ENCODE data around the gene CFLAR. TPM values are rescaled to one million over a fixed set of nuclear protein-coding genes. Genes with fewer than 3 reads are reported as not detected.
A peak's percentile ranks its signal among the peaks of the same experiment; 100 is the strongest.
"Not testable (repeated sequence)": the region's sequence is repeated elsewhere in the genome, so short reads cannot be mapped to it uniquely, and the experiment has no call there.

The CFLAR gene
- total RNA-seq, 3 donors from 2014 or later (not counting 1 experiment from before 2014, with no cell fraction given) = 415 to 542 (median 445) TPM

- peaks cover 73% of the 10 kb centered on the region for H3K36me3 ChIP-seq (ENCODE audit: control insufficient read depth, insufficient read depth, low read length)
- Mint-ChIP-seq H3K4me3 (no peak overlapping the region), H3K4me1 (peaks cover 40 to 42% of the 10 kb centered on the region in 2 donors), H3K27me3 (ENCODE audit: low read depth in 2 of 2) (no peaks in the 10 kb centered on the region), H3K9me3 (no peaks in the 10 kb centered on the region), H3K36me3 (peaks cover 17% of the 10 kb centered on the region), H3K27ac (peak overlapping the region; percentile 94 to 96)
- intact Hi-C loops (cut with micrococcal nuclease) = no loop called here
- DNase-seq (no peak), ATAC-seq (no peak)
- TF ChIP-seq CTCF (IDR thresholded peaks at IDR 0.05) = no peak
- 100% methylated on average over 2 of the region's 2 CpGs for WGBS (ENCODE audit: insufficient coverage)
- no peak overlapping the region for H3K27ac ChIP-seq (ENCODE audit: low read length)
- no peaks in the 10 kb centered on the region for H3K27me3 ChIP-seq (ENCODE audit: control insufficient read depth, insufficient read depth, low read length)
- no peak overlapping the region for H3K4me3 ChIP-seq (ENCODE audit: low read length)
- H3K9me3 ChIP-seq (ENCODE audit: control insufficient read depth, insufficient read depth, low read length) = no peaks in the 10 kb centered on the region
- peaks cover 20% of the 10 kb centered on the region for H3K4me1 ChIP-seq (ENCODE audit: control insufficient read depth, insufficient read depth, low read length)
Observed at GRCh38 chr2:201149064-201149820, 33.3 kb downstream of the CFLAR start.

GRCh38 chr2:201149821-201150165, 33.8 kb downstream of the CFLAR start:
- H3K27me3 ChIP-seq (ENCODE audit: control insufficient read depth, insufficient read depth, low read length); H3K27me3 Mint-ChIP-seq (ENCODE audit: low read depth in 2 of 2); H3K4me3 ChIP-seq (ENCODE audit: low read length); ATAC-seq; H3K27ac ChIP-seq (ENCODE audit: low read length); H3K4me3 Mint-ChIP-seq; DNase-seq; intact Hi-C loops (cut with micrococcal nuclease); H3K9me3 ChIP-seq (ENCODE audit: control insufficient read depth, insufficient read depth, low read length); H3K9me3 Mint-ChIP-seq: not testable (repeated sequence)
- Mint-ChIP-seq H3K27ac (peak overlapping the region; percentile 94 to 96), H3K36me3 (peaks cover 23% of the 10 kb centered on the region), H3K4me1 (peaks cover 44 to 48% of the 10 kb centered on the region in 2 donors)
- 99% methylated on average over 8 of the region's 8 CpGs for WGBS (ENCODE audit: insufficient coverage)
- H3K36me3 ChIP-seq (ENCODE audit: control insufficient read depth, insufficient read depth, low read length) = peaks cover 74% of the 10 kb centered on the region
- peaks cover 20% of the 10 kb centered on the region for H3K4me1 ChIP-seq (ENCODE audit: control insufficient read depth, insufficient read depth, low read length)

- Mint-ChIP-seq H3K27me3 (ENCODE audit: low read depth in 2 of 2) (no peaks in the 10 kb centered on the region), H3K36me3 (peaks cover 21% of the 10 kb centered on the region), H3K4me1 (peaks cover 48 to 51% of the 10 kb centered on the region in 2 donors), H3K4me3 (peak overlapping the region; percentile 9), H3K27ac (peak overlapping the region; percentile 94 to 96), H3K9me3 (no peaks in the 10 kb centered on the region)
- no peak for TF ChIP-seq CTCF (IDR thresholded peaks at IDR 0.05)
- DNase-seq (no peak), ATAC-seq (no peak)
- no peaks in the 10 kb centered on the region for H3K9me3 ChIP-seq (ENCODE audit: control insufficient read depth, insufficient read depth, low read length)
- H3K4me3 ChIP-seq (ENCODE audit: low read length) = no peak overlapping the region
- peaks cover 70% of the 10 kb centered on the region for H3K36me3 ChIP-seq (ENCODE audit: control insufficient read depth, insufficient read depth, low read length)
- peaks cover 26% of the 10 kb centered on the region for H3K4me1 ChIP-seq (ENCODE audit: control insufficient read depth, insufficient read depth, low read length)
- H3K27ac ChIP-seq (ENCODE audit: low read length) = peak overlapping the region; percentile 77
- intact Hi-C loops (cut with micrococcal nuclease) = no loop called here
- 94% methylated on average over 3 of the region's 3 CpGs for WGBS (ENCODE audit: insufficient coverage)
- no peaks in the 10 kb centered on the region for H3K27me3 ChIP-seq (ENCODE audit: control insufficient read depth, insufficient read depth, low read length)
Observed at GRCh38 chr2:201150454-201151020, 34.6 kb downstream of the CFLAR start.

- Histone ChIP-seq H3K4me3 (ENCODE audit: low read length) (no peak overlapping the region), H3K27me3 (ENCODE audit: control insufficient read depth, insufficient read depth, low read length) (no peaks in the 10 kb centered on the region), H3K36me3 (ENCODE audit: control insufficient read depth, insufficient read depth, low read length) (peaks cover 70% of the 10 kb centered on the region), H3K9me3 (ENCODE audit: control insufficient read depth, insufficient read depth, low read length) (no peaks in the 10 kb centered on the region), H3K27ac (ENCODE audit: low read length) (peak overlapping the region; percentile 77), H3K4me1 (ENCODE audit: control insufficient read depth, insufficient read depth, low read length) (peaks cover 30% of the 10 kb centered on the region)
- Mint-ChIP-seq H3K27me3 (ENCODE audit: low read depth in 2 of 2) (no peaks in the 10 kb centered on the region), H3K27ac (peak overlapping the region; percentile 94 to 96), H3K4me3 (peak overlapping the region; percentile 11), H3K9me3 (no peaks in the 10 kb centered on the region), H3K36me3 (peaks cover 16% of the 10 kb centered on the region), H3K4me1 (peaks cover 55 to 56% of the 10 kb centered on the region in 2 donors)
- DNase-seq (peak in 1 of 2 donors; percentile 19), ATAC-seq (peak; percentile 71 to 87 (median 83))
- 65% methylated on average over 5 of the region's 8 CpGs for WGBS (ENCODE audit: insufficient coverage)
- intact Hi-C loops (cut with micrococcal nuclease) = no loop called here
- no peak for TF ChIP-seq CTCF (IDR thresholded peaks at IDR 0.05)
Observed at GRCh38 chr2:201151127-201151981, 35.4 kb downstream of the CFLAR start.

All from natural killer cell (primary cell).